NCI-H82 (cell line): ENCODE results near the gene TAC3.
"Not testable (repeated sequence)": the region's sequence is repeated elsewhere in the genome, so short reads cannot be mapped to it uniquely, and the experiment has no call there.

ENCODE experiments used
- DNase-seq: peaks from one replicate; lab custom pipeline; 2025; lab: John Stamatoyannopoulos, UW

The TAC3 gene

DNA sequence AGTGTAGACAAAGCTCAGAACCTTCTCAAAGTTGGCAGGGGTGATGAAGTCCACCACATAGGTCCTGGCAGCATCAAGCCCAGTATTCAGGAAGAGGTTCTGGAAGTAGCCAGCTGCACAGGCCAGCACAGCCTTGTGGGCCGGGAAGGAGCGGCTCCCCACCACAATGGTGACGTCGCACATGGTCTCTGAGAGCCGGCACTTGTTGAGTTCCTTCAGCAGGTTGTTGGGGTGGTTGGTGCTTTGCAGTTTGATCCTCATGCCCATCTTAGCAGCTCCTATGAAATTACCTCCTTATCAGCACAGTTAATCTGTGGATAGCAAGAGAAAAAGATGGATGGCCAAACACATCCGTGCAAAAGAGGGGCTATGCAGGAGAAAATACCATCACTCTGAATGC is 11.7 kb downstream of the TAC3 start:
- DNase-seq: no peak

DNA sequence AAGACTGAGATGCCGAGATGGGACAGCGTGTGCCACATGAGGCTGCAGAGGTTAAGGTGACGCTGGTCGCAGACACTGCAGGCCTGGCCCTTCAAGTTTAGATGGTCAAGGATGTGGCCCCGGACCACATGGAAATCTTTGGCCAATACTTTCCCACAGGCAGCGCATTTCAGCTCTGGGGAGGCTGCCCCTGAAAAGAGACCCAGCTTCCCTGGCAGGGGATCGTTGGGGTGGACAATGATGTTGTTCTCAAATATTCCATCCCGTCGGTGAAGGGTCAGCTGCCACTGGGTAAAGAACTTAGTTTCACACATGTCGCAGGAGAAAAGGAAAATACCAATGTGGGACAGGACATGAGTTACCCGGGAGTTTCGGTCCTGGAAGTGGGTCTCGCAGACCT is 12.9 kb downstream of the TAC3 start:
- DNase-seq: no peak

DNA sequence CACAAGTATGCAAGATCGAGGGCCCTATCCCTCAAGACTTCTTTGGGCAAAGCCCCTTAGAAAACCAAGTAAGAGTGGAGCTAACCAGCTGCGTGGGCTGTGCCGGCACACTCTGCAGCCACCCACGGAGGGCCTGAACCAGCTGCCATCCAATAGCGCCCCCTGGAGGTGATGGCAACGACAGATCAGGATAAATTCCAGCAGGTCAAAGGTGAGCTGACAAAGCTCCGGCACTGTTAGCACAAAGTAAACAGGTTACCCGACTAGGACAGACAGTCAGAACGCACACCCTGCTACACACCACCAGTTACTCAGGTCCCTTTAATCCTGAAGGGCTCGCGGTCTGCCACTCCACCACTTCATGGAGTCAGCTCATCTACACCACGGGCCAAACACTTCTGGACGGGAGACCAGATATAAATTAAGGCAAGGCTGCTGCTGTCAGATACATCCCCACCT is 14.9 kb downstream of the TAC3 start:
- DNase-seq: peak; percentile 76

DNA sequence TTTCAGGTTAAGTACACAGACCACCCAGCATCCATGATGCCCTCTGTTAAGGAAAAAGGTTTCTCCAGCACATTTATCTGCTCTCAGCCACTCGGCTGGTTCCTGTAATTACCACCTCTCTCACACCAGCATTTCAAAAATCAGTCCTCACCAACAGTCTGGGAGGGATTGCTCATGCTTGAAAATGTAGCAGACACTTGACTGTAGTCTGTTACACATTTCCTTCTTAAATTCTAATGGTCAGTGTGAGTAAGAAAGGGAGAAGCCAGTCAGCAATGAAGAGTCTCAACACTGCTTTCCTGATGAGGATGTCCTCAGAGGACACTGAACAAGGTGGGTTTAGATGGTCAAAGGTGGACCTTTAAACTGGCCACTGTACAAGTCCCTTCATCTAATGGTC is 15.9 kb downstream of the TAC3 start:
- DNase-seq: no peak

DNA sequence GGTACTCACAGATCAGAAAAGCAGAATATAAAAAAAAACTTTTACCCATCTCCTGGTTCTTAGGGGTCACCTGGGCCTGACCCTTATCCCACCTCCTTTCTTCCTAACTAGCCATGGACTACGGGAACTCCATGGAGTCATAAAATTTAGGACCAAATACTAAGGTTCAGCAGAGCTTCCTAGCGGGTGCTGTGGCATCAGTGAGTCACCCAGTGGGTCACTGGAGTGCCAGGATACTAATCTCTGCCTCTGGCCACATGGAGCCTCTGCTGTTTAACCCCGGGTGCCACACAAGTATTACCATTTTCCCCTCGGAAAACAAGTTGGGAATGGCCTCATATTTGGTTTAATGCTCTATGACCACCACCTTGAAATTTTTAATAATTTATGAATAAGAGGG is 16.9 kb downstream of the TAC3 start:
- no peak for DNase-seq

DNA sequence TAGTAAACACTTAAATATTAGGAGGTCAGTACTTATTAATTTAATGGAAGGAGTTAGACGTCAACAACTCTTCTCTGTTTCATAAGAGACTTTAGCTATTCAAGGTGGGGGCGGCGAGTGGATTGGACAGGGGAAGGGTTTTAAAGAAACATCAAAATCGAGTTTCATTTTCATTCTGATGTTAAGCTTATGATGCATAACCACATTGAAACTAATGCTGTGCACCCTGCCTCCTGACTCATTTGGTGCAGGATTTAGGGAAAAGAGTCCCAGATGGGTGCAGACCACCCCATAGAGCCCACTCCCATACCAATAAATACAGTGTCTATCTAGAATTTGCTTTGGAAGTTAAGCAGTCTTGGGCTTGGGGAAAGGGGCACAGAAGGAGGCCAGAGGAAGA is 17.3 kb downstream of the TAC3 start:
- no peak for DNase-seq

DNA sequence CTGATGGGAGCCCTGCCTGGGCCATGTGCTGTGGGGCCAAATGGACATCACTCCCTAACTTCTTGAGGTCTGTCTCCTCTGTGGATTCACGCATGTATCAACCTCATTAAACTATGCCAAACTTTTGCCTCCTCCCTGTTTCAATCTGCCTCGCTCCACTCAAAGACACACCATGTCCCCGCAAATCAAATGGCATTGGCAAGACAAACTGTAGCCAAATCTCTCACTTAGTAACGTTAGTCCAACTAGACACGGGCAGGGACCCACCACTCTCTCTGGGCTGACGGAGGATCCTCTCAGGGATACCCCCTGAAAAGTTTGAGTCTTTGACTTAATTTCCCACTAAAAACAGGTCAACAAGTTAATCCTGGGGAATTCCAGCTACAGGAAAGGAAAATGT is 18.0 kb downstream of the TAC3 start:
- DNase-seq: no peak

DNA sequence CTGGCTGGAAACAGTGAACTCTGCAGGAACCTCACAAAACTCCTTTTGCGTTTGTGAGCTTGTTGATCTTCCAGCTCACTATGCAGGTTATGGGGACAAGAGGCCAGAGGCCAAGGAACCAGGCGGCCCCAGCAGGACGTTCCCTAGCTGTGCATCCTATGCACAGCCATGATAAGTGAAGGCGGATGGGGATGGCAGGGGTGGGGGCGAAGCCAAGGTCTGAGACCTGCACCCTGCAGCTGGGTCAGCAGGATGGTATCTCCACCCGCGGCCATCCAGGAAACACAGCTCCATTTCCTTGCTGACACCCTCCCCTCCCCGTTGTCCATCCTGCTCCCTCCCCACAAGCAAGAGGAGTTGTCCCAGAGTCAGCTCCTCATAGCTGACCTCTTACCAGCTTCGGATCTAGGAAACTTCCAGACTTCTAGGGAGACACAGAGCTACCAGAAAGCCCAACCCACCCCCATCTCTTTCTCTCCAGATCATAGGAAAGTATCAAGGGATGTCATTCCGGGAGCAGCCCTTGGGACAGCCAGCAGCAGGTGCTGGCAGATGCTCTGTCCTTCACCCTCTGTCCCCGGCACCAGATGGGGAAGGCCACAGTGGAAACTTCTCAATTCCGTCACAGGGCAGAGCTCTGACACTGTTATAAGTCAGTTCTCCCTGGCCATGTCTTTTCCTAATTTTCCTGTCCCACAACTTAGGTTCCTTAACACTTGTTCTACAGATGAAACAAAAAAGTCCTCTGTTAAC is 19.4 kb downstream of the TAC3 start:
- DNase-seq: no peak

DNA sequence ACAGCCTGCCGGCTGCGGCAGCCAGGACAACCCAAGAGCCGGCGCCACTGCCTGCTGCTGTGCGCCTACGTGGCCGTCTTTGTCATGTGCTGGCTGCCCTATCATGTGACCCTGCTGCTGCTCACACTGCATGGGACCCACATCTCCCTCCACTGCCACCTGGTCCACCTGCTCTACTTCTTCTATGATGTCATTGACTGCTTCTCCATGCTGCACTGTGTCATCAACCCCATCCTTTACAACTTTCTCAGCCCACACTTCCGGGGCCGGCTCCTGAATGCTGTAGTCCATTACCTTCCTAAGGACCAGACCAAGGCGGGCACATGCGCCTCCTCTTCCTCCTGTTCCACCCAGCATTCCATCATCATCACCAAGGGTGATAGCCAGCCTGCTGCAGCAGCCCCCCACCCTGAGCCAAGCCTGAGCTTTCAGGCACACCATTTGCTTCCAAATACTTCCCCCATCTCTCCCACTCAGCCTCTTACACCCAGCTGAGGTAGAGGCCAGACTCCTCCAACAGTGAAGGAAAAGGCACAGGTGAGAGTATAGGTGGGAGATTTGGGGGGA is 20.3 kb downstream of the TAC3 start:
- no peak for DNase-seq

DNA sequence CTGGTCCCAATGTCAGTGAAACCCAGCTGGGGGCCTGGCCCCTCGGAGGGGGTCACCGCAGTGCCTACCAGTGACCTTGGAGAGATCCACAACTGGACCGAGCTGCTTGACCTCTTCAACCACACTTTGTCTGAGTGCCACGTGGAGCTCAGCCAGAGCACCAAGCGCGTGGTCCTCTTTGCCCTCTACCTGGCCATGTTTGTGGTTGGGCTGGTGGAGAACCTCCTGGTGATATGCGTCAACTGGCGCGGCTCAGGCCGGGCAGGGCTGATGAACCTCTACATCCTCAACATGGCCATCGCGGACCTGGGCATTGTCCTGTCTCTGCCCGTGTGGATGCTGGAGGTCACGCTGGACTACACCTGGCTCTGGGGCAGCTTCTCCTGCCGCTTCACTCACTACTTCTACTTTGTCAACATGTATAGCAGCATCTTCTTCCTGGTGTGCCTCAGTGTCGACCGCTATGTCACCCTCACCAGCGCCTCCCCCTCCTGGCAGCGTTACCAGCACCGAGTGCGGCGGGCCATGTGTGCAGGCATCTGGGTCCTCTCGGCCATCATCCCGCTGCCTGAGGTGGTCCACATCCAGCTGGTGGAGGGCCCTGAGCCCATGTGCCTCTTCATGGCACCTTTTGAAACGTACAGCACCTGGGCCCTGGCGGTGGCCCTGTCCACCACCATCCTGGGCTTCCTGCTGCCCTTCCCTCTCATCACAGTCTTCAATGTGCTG is 21.0 kb downstream of the TAC3 start:
- no peak for DNase-seq

DNA sequence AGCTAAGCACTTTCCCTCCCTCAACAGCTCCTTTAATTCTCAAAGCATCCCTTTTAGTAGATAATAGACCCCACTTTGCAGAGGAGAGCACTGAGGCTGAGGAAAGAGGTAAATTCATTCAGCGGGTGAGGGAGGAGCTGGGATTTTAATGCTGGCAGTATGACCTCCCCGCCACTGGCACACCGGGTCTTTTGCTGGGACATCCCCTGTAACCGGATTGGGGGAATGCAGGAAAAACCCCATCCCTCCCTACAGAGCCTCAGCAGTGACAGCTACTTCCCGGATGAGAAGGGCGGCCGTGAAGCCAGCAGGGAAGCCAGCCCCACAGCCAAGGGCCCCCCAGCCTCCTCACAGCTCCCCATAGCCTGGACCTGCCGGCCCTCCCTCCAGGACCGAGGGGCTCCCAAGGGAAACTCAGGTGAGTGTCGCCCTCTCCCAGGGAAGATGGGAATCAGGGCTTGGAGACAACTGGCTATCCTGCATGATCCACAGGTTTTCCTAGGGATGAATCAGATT is 22.0 kb downstream of the TAC3 start:
- DNase-seq: no peak

DNA sequence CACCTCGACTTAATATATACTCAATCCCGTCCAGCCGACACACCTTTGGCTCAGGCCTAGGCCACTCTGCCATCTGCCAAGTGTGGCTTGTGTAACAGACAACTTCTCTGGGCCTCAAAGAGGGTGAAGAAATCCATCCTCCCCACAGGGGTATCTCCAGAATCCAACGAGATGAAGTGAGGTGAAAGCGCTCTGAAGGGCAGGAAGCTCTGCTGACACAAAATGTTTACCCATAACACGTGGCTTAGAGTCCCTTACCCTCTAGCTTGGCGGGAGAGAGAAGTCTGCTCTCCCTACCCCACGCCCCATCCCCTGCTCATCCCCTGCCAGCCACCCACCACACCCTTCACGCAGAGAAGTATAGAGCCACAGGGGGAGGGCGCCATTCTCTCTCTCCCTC is 23.0 kb downstream of the TAC3 start:
- no peak for DNase-seq

DNA sequence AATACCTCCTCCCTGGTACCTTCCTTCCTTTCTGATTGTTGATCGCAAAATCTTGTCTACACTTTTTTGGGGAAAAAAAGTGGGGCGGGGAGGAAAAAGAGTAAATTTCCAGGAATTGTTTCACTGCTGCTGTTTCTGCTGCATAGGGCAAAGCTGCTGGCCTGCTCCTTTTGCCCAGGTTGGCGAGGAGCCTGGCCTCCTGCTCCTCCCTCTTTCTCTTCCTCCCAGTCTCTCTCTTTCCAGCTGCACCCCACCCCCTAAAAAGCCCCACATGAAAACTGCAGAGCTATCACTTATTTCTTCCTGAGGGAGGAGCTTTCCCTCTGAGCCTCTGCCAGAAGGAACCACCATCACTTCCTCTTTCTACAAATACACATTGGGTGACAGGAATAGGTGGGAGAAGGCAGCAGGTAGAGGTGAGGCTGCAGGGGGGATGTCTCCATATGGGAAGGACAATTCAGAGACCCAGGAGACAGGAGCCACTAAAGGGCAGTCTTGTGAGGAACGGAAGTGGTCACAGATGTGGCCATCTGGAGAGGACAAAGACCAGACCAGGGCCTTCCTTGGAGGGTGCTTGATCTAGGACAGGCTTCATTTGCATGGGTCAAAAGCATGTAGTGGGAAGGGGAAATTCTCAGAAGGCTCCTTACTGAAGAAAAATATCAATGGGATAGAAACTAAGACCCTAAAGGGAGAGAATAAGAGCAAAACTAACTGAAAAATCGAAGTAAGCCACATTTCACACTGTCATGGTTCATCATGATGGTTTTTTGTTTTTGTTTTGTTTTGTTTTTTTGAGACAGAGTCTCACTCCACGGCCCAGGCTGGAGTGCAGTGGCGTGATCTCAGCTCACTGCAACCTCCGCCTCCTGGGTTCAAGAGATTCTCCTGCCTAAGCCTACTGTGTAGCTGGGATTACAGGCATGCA is 24.7 kb downstream of the TAC3 start:
- DNase-seq: no peak

DNA sequence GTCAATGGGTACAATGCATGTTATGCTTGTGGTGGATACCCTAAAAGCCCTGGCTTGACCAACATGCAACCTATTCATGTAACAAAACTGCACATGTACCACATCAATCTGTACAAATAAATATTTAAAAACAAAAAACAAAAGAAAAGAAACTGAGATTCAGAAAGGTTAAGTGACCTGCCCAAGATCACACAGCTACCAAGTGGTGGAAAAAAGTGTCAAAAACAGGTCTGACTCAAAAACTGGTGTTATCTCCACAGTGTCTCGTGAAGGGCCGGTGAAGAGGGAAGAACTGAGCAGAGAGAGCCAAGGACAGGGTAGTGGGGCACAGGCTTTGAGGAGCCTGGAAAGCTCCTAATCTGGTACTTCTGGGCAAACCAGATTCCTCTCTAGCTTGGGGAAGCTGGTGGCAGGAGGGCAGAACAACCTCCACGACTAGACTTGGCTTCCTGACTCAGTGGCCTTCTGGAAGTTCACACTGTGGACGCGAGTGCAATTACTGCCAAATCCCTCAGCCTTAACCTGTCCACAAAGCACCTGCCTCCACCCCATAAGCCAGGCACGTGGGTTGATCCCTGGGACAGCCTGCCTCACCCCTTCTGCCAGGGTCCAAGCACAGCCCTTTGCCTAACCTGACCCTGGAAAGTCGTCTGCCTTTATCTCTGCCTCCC is 25.5 kb downstream of the TAC3 start:
- no peak for DNase-seq

DNA sequence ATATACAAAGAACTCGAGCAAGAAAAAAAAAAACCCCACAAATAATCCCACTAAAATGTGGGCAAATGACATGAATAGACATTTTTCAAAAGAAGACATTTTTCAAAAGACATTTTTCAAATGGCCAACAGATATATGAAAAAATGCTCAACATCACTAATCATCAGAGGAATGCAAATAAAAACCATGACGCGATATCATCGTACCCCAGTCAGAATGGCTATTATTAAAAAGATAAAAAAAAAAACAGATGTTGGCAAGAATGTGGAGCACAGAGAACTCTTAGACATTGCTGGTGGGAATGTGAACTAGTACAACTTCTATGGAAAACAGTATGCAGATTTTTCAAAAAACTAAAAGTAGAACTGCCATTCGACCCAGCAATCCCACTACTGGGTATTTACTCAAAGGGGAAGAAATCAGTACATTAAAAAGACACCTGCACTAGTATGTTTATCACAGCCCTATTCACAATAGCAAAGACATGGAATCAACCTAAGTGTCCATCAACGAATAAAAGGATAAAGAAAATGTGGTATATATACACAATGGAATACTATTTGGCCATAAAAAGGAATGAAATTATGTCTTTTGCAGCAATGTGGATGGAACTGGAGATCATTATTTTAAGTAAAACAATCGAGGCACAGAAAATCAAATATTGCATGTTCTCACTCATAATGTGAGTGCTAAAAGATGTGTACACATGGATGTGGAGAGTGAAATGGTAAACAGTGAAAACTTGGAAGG is 26.3 kb downstream of the TAC3 start:
- no peak for DNase-seq

DNA sequence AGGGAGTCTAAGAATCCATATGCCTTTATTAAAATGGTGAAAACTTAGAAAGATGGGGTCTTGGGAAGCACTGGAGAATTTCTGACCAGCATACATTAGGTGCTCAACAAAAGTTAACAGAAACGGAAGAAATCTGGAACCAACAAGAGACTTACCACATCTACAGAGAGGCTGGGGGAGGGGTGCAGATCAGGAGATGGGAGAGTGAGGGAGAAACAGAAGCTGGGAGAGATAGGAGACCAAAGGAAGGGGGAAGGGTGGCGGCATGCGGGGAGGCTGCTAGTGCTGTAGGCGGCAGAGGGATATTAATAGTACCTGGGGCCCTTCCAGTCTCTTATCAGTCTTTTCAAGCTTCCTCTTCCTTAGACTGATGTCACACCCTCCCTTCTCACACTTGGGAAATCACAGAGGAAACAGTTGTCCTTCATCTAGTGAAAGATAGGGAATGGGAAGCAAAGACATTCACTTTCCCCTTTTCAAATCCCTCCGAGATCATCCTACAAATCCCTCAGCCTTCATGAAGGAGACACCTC is 28.1 kb downstream of the TAC3 start:
- DNase-seq: no peak

DNA sequence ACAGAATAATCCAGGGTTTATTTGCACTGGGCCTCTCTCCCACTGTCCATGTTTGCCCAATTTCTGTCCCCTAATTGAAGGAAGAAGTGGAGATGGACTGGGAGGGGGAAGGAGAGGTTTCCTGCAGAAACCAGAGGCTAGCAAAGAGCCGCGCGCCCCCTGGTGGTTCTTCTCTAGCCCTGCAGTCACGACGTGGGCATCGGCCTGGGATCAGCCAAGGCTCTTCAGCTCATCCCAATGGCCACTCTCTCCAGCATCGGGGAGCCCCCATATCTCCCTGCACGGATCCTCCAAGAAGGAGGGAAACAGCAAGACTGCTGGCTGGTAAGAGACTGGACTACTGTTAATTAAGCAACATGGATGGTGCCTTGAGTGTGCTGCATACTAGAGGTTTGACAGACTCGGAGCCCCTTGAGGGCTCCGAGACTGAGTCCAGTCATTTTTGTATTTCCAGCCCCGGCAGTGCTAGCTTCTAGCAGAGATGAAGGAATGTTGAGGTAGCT is 28.7 kb downstream of the TAC3 start:
- DNase-seq: peak; percentile 92

DNA sequence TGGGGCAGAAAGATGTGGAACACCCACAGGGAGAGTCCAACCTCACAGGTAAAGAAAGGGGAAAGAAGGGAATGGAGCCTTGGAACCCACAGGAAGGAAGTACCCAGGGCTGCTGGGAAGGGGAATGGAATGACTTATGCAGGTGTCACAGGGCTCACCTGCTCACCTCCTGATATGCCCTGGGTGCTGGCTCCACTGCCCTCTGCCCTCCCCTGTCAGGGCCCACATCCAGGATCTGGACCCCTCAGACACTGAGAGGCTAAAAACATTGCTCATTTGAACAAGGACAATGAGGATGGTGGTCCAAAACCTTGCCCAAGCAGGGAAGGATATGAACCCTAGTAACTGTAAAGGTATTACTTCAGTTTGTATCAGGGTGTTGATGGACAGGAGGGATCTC is 29.3 kb downstream of the TAC3 start:
- DNase-seq: no peak

DNA sequence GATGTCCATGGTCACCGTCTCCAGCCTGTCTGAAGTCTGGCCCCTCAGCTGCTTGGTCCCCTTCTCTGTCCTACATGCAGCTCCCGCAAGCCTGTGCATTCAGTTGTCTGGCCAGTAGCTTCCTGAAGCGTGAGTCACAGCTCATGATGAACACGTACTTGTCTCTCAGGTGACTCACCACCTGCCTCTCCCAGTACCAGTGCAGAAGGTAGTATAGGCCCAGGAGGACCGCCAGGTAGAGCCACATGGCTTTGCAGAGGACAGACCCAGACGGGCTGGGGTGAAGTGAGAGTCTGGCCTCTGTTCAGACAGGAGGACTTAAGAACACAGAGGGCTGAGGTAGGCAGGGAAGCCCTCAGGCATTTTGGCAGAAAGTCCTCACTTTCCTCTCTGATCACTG is 30.6 kb downstream of the TAC3 start:
- not testable (repeated sequence) for DNase-seq

DNA sequence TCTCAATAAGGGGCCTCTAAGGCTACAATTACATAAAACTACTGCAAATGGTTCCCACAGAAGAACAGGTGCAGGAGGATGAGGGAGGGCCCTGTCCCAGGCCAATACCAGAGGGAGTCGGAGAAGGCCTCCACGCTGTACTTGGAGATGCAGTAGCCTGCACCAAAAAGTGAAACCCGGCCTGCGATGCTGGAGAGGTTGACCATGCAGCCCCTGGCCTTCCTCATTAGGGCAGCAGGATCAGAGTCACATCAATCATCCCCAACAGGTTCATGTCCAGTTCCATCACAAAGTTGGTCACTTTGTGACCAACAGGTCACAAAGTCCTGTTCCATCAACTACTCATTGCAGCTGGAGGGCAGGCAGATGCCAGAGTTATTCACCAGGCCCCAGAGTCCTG is 32.9 kb downstream of the TAC3 start:
- no peak for DNase-seq
